Heart right ventricle (tissue), 16 donors: ENCODE results near the gene USP3. TPM values are rescaled to one million over a fixed set of nuclear protein-coding genes. Genes with fewer than 3 reads are reported as not detected.

Experiments
- ATAC-seq, 8 donors: fragments of 200-7000 bp; cut with Tn5 transposase; one replicate each; pipeline ENCODE4 v1.9.1; 2020; ENCODE audit warnings: mild to moderate bottlenecking in 8 of 8, moderate library complexity in 8 of 8, moderate number of reproducible peaks in 1 of 8
- DNase-seq, 2 donors: peaks; one replicate each; pipeline ENCODE4 v3.0.0-alpha.2; 2020
- H3K27ac ChIP-seq, 10 donors: fragments of 200-600 bp; sonication (generic) in 2 of 10; one replicate each; pipeline versions ENCODE4 v1.5.0 to v1.8.0; 2020 to 2022; ENCODE audit warnings: mild to moderate bottlenecking in 3 of 10
- H3K27me3 ChIP-seq, 7 donors: fragments of 200-600 bp; one replicate each; pipeline ENCODE4 v1.8.0; 2021 to 2022; ENCODE audit warnings: mild to moderate bottlenecking in 2 of 7
- H3K36me3 ChIP-seq, 9 donors: fragments of 200-600 bp; sonication (generic) in 1 of 9; one replicate each; pipeline versions ENCODE4 v1.5.0 to v1.8.0; 2020 to 2022; ENCODE audit warnings: mild to moderate bottlenecking in 2 of 9
- H3K4me1 ChIP-seq, 9 donors: fragments of 200-600 bp; sonication (generic) in 1 of 9; one replicate each; pipeline versions ENCODE4 v1.5.0 to v1.8.0; 2020 to 2022; ENCODE audit warnings: mild to moderate bottlenecking in 4 of 9
- H3K4me3 ChIP-seq, 10 donors: fragments of 200-600 bp; sonication (generic) in 2 of 10; one replicate each; pipeline versions ENCODE4 v1.5.0 to v1.8.0; 2020 to 2022; ENCODE audit warnings: mild to moderate bottlenecking in 7 of 10, moderate library complexity in 2 of 10
- H3K9me3 ChIP-seq, 11 donors: fragments of 200-600 bp in 10 of 11; sonication (generic) in 2 of 11; one replicate each; pipeline versions ENCODE4 v1.5.0 to v1.8.0; 2013 to 2022; ENCODE audit warnings: mild to moderate bottlenecking in 2 of 11, control low read depth in 1 of 11, moderate library complexity in 1 of 11
- WGBS, 2 donors: extraction: QIAGEN DNeasy Blood & Tissue Kit; methylation state at CpG; one replicate each; pipeline ENCODE4 v1.1.7; 2013; ENCODE audit warnings: inconsistent platforms in 1 of 2; 5-methylcytosine and 5-hydroxymethylcytosine counted together
- intact Hi-C, 10 donors: fragments of 100-400 bp; cut with DNase I; formaldehyde crosslinking; loops; one replicate each; pipeline versions ENCODE4 v1.11.1 to v1.14.2; 2022
- polyA plus RNA-seq, 2 donors: library from polyadenylated mRNA; stranded (reverse); fragments of 200-250 nt; gene quantifications; one replicate each; pipeline ENCODE4 v1.2.3, GENCODE V29; 2013
- total RNA-seq, 10 donors: library from RNA; stranded (reverse); fragmentation: NEBNext Ultra II Directional in 3 of 10; extraction: Animal tissue kit (Norgen Biotek cat#: 25700) in 3 of 10; gene quantifications; one replicate each; pipeline versions ENCODE4 v1.2.1 to v1.2.4, GENCODE V29; 2021 to 2023
- TF ChIP-seq, protein P1 (sequence below), 9 donors: fragments of 200-600 bp; sonication (generic) in 2 of 9; IDR thresholded peaks; one replicate each; pipeline versions ENCODE4 v1.5.0 to v1.8.0; 2021 to 2022; ENCODE audit warnings: antibody characterized with exemption in 9 of 9, mild to moderate bottlenecking in 5 of 9, moderate library complexity in 1 of 9
- donor health status: Arrhythmogenic right ventricular cardiomyopathy.
- donor health status: ischemic (EF 13 %, LVEDD 7.1; RV severe dilation, severe dysfunction).
- donor health status: healthy with polysubstance abuse.
- donor health status: DM: no; HTN: yes; CAD: no.
- donor health status: DM: no; HTN: no; CAD: no.
- donor health status: ischemic (EF 25% LVEDD 6.9; RV normal size, moderate dysfunction).
- donor health status: ischemic (EF 25% LVEDD 5.7; RV mildly dilated, moderate dysfunction).
- donor health status: healthy.
- donor health status: DM: yes; HTN: yes; CAD: no.
- donor health status: Ischemic cardiomyopathy.
- donor health status: ischemic (EF 35%, LVEDD 5.7; RV mildly dilated, moderate dysfunction).
- donor health status: nonischemic (EF 11% LVEDD 7.7; RV severe dilation, severe dysfunction).
- donor health status: DM: yes; HTN: yes; CAD: no.
- donor health status: PGD.
- donor health status: ischemic (EF 29% LVEDD 5.4; RV normal size, mild dysfunction).
- donor health status: nonischemic (EF 23%, LVEDD 6.1; RV moderate dilation, normal function).

USP3 gene
- total and polyA plus RNA-seq, 12 donors: 8.4 to 23.7 (median 16.6) TPM

DNA sequence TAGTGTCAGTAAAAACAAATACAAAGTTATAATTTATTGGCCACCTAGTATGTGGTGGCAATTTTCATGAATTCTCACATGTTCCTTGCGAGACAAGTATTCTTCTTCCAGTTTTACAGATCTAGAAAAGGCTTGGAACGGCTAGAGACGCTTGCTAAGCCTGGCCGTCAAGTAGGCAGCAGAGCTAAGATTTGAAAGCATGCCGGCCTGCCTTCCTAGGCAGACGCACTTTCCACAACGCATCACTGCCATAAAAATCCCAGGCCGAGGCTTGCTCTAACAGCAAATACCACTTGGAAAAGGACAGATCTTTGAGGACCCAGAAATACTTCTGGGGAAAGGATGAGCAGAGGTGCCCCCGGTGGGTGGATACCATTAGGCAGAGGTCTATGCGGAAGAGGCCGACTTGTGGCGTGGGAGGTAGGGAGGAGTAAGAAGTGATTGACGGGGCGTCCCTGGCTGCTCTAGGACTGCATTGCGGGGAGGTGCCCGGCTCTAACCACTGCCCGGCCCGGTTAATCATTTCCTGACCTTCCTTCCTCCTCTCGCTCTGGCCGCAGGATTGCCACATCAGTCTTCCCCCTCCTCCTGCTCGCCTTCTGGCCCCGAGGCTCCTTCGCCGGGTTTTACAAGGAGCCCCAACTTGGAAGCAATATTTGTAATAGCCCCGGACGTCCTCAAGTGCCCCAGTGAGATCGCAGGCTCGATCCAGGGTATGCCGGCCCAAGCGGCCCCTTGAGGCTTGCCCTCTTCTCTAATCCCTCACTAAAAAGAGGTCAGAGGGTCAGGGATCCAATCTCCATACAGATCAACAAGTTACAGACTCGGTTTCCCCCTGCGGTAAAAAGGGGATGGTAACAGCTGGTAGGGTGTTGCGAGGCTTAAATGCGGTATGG is 1.3 kb upstream of the USP3 start:
- no peaks in the 10 kb centered on the region for H3K27me3 ChIP-seq
- peak overlapping the region; percentile 78 to 100 (median 98) for H3K27ac ChIP-seq
- no peaks in the 10 kb centered on the region for H3K9me3 ChIP-seq
- peaks cover 5 to 84% (median 53%) of the 10 kb centered on the region in 9 donors for H3K4me1 ChIP-seq
- 38 to 50% methylated on average over 34 of the region's 34 CpGs for WGBS, 2 donors
- intact Hi-C loops: loop anchor here in 4 of 10 donors (5.0 to 10.0 kb wide), 3 partner anchors 52 to 94 kb away; partner anchors contain the start of gene FBXL22 (in 3 of the 4)
- DNase-seq (peak; percentile 83 to 86), ATAC-seq (peak; percentile 31 to 69 (median 53))
- TF ChIP-seq, protein P1, sequence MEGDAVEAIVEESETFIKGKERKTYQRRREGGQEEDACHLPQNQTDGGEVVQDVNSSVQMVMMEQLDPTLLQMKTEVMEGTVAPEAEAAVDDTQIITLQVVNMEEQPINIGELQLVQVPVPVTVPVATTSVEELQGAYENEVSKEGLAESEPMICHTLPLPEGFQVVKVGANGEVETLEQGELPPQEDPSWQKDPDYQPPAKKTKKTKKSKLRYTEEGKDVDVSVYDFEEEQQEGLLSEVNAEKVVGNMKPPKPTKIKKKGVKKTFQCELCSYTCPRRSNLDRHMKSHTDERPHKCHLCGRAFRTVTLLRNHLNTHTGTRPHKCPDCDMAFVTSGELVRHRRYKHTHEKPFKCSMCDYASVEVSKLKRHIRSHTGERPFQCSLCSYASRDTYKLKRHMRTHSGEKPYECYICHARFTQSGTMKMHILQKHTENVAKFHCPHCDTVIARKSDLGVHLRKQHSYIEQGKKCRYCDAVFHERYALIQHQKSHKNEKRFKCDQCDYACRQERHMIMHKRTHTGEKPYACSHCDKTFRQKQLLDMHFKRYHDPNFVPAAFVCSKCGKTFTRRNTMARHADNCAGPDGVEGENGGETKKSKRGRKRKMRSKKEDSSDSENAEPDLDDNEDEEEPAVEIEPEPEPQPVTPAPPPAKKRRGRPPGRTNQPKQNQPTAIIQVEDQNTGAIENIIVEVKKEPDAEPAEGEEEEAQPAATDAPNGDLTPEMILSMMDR (IDR thresholded peaks at IDR 0.05): no peak
- H3K36me3 ChIP-seq: no peaks in the 10 kb centered on the region
- H3K4me3 ChIP-seq: peak overlapping the region; percentile 34 to 89 (median 84)

DNA sequence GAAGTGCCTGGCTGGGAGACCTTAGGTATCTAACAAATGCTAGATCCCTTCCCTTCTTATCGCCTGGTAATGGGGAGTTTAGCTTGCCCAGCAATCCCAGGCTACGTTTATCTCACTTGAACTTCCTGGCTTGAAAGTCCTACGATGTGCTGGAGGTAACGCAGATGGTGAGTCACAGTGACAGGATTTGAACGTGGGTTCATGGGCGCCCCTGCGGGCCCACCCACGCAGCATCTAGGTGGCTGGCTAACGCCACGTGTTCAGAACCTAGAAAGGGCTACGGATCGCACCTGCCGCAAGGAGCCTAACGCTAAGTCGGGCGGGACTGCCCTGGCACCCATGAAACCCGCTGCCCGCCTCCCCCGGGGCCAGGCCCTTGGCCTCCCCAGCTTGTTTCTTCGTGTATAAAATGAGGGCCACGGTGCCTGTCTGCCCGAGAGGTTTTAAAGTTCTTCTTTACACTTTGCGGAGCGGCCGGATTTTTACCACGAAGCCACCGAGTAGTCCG is 600 bp upstream of the USP3 start:
- TF ChIP-seq, protein P1 (IDR thresholded peaks at IDR 0.05): no peak
- peak in 1 of 2 donors; percentile 73 for DNase-seq
- Histone ChIP-seq H3K36me3 (no peaks in the 10 kb centered on the region), H3K27ac (peak overlapping the region; percentile 78 to 100 (median 98)), H3K9me3 (no peaks in the 10 kb centered on the region), H3K4me1 (peaks cover 5 to 84% (median 59%) of the 10 kb centered on the region in 9 donors), H3K4me3 (peak overlapping the region; percentile 34 to 89 (median 84)), H3K27me3 (no peaks in the 10 kb centered on the region)
- peak; percentile 11 to 64 (median 53) for ATAC-seq
- intact Hi-C loops: loop anchor here in 4 of 10 donors (5.0 to 10.0 kb wide), 3 partner anchors 51 to 94 kb away; partner anchors contain the start of gene FBXL22 (in 3 of the 4)
- WGBS, 2 donors: 1% methylated on average over 28 of the region's 28 CpGs

DNA sequence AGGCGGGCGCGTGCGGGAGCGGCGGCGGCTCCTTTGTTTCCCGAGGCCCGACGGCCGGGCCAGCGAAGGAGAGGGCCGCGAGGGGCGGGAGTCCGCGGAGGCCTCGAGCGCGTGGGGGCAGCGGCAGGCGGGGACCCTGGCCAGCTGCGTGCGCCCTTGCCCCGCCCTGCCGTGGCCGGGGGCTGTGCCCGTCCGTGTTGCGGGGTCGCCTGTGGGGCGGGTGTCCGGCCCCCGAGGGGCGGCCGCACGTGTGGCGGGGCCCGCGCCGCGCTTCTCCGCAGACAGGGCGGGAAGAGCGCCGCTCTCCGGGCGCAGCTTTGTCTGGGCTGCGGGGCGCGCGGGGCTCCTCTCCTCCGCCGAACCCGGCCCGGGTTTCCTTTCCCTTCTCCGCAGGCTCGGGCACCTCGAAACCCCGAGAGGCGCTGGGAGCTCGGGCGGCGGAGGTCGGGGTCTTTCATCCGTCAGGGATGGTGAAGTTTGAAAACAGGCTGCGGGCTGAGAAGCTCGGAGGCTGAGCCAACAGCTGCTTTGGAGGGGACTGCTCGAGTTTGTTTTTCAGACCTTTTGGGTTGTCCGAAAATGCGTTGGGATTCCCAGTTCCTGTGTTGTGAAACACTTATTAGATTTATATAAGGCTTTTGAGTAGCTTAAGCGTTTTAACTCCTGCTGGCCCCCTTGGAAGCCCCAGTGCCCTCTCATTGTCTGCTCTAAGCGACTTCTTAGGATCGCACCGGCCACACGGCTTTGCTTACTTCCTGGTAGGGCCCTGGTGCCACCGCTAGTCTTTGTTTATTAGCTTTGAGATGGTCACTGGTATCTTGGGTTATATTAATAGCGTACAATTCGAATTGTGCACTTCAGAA is 817 bp downstream of the USP3 start:
- Histone ChIP-seq H3K27ac (peak overlapping the region; percentile 77 to 100 (median 98)), H3K4me3 (peak overlapping the region; percentile 64 to 89 (median 84)), H3K4me1 (peaks cover 5 to 84% (median 73%) of the 10 kb centered on the region in 9 donors), H3K9me3 (no peaks in the 10 kb centered on the region), H3K27me3 (no peaks in the 10 kb centered on the region), H3K36me3 (no peaks in the 10 kb centered on the region)
- intact Hi-C loops: loop anchor here in 7 of 10 donors (5.0 to 10.0 kb wide), 5 partner anchors 42 to 92 kb away; partner anchors contain the start of gene FBXL22 (in 6 of the 7)
- 0% methylated on average over 56 to 79 of the region's 79 CpGs for WGBS, 2 donors
- peak in 4 of 8 donors; percentile 0 to 6 (median 4) for ATAC-seq
- DNase-seq: peak; percentile 42 to 56
- TF ChIP-seq, protein P1 (IDR thresholded peaks at IDR 0.05): peak in 4 of 9 donors; percentile 24 to 43 (median 28)
